Suprapubic skin (tissue), 4 donors: Measurements from ENCODE around the gene CDH5. TPM values are rescaled to one million over a fixed set of nuclear protein-coding genes. Genes with fewer than 3 reads are reported as not detected.

ENCODE experiments used
- DNase-seq, 2 donors: peaks; one replicate each; pipeline ENCODE4 v3.0.0-alpha.2; 2019; ENCODE audit warnings: low spot score in 2 of 2
- H3K27ac ChIP-seq: fragments of 200-600 bp; sonication (generic); one replicate; pipeline ENCODE4 v1.5.1; 2019
- H3K27me3 ChIP-seq: fragments of 200-600 bp; sonication (generic); one replicate; pipeline ENCODE4 v1.5.1; 2019
- H3K36me3 ChIP-seq: fragments of 200-600 bp; sonication (generic); one replicate; pipeline ENCODE4 v1.5.1; 2019
- H3K4me1 ChIP-seq: fragments of 200-600 bp; sonication (generic); one replicate; pipeline ENCODE4 v1.5.1; 2019
- H3K4me3 ChIP-seq: fragments of 200-600 bp; sonication (generic); one replicate; pipeline ENCODE4 v1.5.1; 2019; ENCODE audit warnings: mild to moderate bottlenecking
- H3K9me3 ChIP-seq: fragments of 200-600 bp; sonication (generic); one replicate; pipeline ENCODE4 v1.5.1; 2019
- EP300 ChIP-seq: sonication (generic); formaldehyde crosslinking; IDR thresholded peaks from one replicate; pipeline ENCODE4 v1.6.1; 2017; ENCODE audit warnings: antibody characterized with exemption
- POLR2A ChIP-seq, 2 donors: fragments of 450-650 bp; IDR thresholded peaks; one replicate each; pipeline ENCODE4 v1.6.1; 2017; ENCODE audit warnings: antibody characterized with exemption in 2 of 2, mild to moderate bottlenecking in 2 of 2, moderate library complexity in 2 of 2
- POLR2AphosphoS5 ChIP-seq, 3 donors: sonication (generic); formaldehyde crosslinking; IDR thresholded peaks; one replicate each; pipeline ENCODE4 v1.6.1; 2017; ENCODE audit warnings: antibody characterized with exemption in 3 of 3
- WGBS: methylation state at CpG from one replicate; pipeline ENCODE4 v1.1.5; 2018; 5-methylcytosine and 5-hydroxymethylcytosine counted together
- total RNA-seq, 4 donors: library from RNA; depleted of rRNA; stranded (reverse); fragments of >200 nt; gene quantifications; one replicate each; pipeline ENCODE4 v1.1.0, GENCODE V29; 2016
- TF ChIP-seq, protein P1 (sequence below), 2 donors: fragments of 200-600 bp in 1 of 2; fragments of 450-650 bp in 1 of 2; sonication (generic) in 1 of 2; IDR thresholded peaks; one replicate each; pipeline ENCODE4 v1.5.1; 2016 to 2019; ENCODE audit warnings: antibody characterized with exemption in 2 of 2, mild to moderate bottlenecking in 1 of 2, moderate library complexity in 1 of 2

The CDH5 gene
- total RNA-seq, 4 donors from 2014 or later: 8.0 to 23.6 (median 14.4) TPM

DNA sequence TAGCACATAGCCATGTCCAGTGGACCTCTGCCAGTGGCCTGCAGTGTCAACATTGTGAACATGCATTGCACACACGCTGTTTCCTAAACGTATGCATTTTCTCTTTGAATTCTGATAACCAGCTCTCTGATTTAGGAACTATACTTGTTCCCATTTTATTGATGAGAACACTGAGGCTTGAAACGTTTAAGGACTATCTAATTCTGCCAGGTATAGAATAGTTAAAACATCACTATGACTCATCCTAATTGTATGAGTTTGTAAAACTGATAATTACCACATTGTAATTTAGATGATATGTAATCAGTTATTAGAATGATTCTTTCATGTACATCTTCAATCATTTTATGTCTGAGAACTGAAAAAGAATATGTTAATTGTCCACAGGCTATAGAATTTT lies 63.7 kb downstream of the CDH5 start:
- Histone ChIP-seq H3K9me3 (no peaks in the 10 kb centered on the region), H3K27me3 (peaks cover 32% of the 10 kb centered on the region), H3K36me3 (no peaks in the 10 kb centered on the region), H3K4me3 (no peak overlapping the region), H3K4me1 (peaks cover 22% of the 10 kb centered on the region), H3K27ac (no peak overlapping the region)
- DNase-seq: no peak
- TF ChIP-seq, protein P1, sequence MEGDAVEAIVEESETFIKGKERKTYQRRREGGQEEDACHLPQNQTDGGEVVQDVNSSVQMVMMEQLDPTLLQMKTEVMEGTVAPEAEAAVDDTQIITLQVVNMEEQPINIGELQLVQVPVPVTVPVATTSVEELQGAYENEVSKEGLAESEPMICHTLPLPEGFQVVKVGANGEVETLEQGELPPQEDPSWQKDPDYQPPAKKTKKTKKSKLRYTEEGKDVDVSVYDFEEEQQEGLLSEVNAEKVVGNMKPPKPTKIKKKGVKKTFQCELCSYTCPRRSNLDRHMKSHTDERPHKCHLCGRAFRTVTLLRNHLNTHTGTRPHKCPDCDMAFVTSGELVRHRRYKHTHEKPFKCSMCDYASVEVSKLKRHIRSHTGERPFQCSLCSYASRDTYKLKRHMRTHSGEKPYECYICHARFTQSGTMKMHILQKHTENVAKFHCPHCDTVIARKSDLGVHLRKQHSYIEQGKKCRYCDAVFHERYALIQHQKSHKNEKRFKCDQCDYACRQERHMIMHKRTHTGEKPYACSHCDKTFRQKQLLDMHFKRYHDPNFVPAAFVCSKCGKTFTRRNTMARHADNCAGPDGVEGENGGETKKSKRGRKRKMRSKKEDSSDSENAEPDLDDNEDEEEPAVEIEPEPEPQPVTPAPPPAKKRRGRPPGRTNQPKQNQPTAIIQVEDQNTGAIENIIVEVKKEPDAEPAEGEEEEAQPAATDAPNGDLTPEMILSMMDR (IDR thresholded peaks at IDR 0.05): no peak
- no peak for TF ChIP-seq POLR2AphosphoS5 (IDR thresholded peaks at IDR 0.05)
- no peak for TF ChIP-seq EP300
- TF ChIP-seq POLR2A (IDR thresholded peaks at IDR 0.05): no peak
- 68% methylated on average over 3 of the region's 3 CpGs for WGBS

DNA sequence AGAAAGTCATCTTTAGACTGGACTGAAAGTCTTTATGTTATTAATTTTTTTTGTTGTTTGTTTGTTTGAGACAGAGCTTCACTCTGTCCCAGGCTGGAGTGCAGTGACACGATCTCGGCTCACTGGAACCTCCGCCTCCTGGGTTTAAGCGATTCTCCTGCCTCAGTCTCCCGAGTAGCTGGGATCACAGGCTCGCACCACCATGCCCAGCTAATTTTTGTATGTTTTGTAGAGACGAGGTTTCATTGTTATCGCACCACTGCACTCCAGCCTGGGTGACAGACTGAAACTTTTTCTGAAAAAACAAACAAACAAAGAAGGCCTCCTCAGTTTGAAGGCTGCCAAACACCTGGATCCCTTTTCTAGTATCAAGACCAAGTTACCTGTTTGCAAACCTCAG lies 65.3 kb downstream of the CDH5 start:
- no peak for DNase-seq
- TF ChIP-seq POLR2AphosphoS5 (IDR thresholded peaks at IDR 0.05) (no peak), EP300 (no peak), POLR2A (IDR thresholded peaks at IDR 0.05) (no peak)
- TF ChIP-seq, protein P1 (IDR thresholded peaks at IDR 0.05): no peak
- peaks cover 18% of the 10 kb centered on the region for H3K27me3 ChIP-seq
- H3K27ac ChIP-seq: no peak overlapping the region
- no peak overlapping the region for H3K4me3 ChIP-seq
- no peaks in the 10 kb centered on the region for H3K36me3 ChIP-seq
- no peaks in the 10 kb centered on the region for H3K9me3 ChIP-seq
- H3K4me1 ChIP-seq: peaks cover 14% of the 10 kb centered on the region
- WGBS: 89% methylated on average over 8 of the region's 8 CpGs

DNA sequence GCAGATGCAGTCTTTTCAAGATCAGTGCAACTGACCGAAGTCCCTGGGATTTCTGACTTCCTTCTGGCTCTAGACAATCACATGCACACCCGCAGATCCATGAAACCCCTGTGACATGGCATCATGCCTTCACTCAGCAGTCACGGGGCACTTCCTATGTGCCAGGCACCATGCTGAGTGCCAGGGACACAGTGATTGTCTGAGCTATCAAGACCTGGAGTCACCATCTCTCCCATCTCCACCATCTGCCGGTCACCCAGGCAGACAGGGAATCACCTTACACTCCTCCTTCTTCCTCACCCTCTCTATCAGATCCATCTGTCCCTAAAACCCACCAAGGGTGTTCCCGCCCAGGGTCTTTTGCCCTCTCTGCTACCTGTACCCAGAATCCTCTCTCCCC lies 65.9 kb downstream of the CDH5 start:
- no peak for TF ChIP-seq POLR2AphosphoS5 (IDR thresholded peaks at IDR 0.05)
- no peak for TF ChIP-seq POLR2A (IDR thresholded peaks at IDR 0.05)
- no peak for TF ChIP-seq EP300
- TF ChIP-seq, protein P1 (IDR thresholded peaks at IDR 0.05): no peak
- Histone ChIP-seq H3K9me3 (no peaks in the 10 kb centered on the region), H3K27ac (no peak overlapping the region), H3K27me3 (peaks cover 14% of the 10 kb centered on the region), H3K36me3 (no peaks in the 10 kb centered on the region), H3K4me3 (no peak overlapping the region), H3K4me1 (peaks cover 10% of the 10 kb centered on the region)
- 88% methylated on average over 5 of the region's 5 CpGs for WGBS
- DNase-seq: no peak

DNA sequence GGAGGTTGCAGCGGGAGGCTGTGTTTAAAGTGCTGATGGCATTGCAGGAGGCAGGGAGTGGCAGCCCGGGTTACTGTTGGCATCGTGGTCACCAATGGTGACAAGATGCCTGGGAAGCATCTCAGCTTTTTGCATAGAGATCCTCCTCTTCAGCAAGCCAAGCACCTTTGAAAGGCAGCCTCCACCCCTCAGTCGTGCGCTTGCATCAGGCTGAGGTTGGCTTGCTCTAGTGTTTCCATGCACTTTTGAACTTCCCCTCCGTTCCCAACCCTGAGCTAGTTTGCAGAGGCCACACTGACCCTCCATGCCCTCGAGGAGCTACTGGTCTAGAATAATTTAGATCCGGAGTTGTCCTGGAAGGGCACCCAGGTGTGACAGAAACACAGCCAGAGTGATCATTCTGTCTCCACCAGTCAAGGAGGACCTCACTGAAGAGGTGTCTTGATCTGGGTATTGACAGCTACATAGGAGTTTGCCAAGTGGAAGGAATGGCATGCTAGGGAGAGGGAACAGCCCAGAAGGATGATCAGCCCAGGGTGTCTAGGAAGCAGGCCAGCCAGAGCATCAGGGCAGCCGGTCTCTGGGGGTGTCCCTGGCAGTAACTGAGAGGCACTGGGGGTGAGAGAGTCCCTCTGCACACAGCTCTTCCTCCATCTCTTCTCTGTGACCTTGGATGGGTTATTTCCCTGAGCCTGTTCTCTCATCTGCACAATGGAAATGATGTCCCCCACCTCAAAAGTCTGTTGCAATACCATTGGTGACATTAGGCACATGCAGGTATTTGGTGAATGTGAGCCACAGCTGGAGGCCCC lies 68.3 kb downstream of the CDH5 start:
- no peak overlapping the region for H3K4me3 ChIP-seq
- WGBS: 83% methylated on average over 8 of the region's 9 CpGs
- H3K4me1 ChIP-seq: no peaks in the 10 kb centered on the region
- no peak overlapping the region for H3K27ac ChIP-seq
- DNase-seq: no peak
- TF ChIP-seq POLR2A (IDR thresholded peaks at IDR 0.05) (no peak), EP300 (no peak), POLR2AphosphoS5 (IDR thresholded peaks at IDR 0.05) (no peak)
- TF ChIP-seq, protein P1 (IDR thresholded peaks at IDR 0.05): no peak
- H3K9me3 ChIP-seq: no peaks in the 10 kb centered on the region
- no peaks in the 10 kb centered on the region for H3K36me3 ChIP-seq
- H3K27me3 ChIP-seq: no peaks in the 10 kb centered on the region

DNA sequence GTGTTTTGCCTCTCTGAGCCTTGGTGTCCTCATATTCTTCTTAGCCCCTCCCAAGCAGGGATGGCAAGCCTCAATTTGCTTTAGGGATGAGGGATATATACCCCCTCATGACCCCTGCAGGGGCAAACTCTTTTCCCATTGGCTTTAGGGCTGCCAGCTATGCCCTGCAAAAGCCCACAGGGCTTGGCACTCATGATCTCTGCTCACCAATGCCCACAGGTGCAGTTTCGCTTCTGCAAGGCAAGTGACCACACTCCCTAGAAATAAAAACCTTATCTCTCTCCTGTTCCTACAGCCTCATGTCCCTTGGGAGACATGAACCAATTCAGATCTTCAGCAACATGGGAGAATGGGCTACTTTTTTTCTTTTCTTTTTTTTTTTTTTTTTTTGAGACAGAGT lies 69.4 kb downstream of the CDH5 start:
- H3K9me3 ChIP-seq: no peaks in the 10 kb centered on the region
- no peaks in the 10 kb centered on the region for H3K27me3 ChIP-seq
- no peaks in the 10 kb centered on the region for H3K4me1 ChIP-seq
- no peak for DNase-seq
- TF ChIP-seq, protein P1 (IDR thresholded peaks at IDR 0.05): no peak
- TF ChIP-seq POLR2AphosphoS5 (IDR thresholded peaks at IDR 0.05) (no peak), POLR2A (IDR thresholded peaks at IDR 0.05) (no peak), EP300 (no peak)
- H3K27ac ChIP-seq: no peak overlapping the region
- no peaks in the 10 kb centered on the region for H3K36me3 ChIP-seq
- H3K4me3 ChIP-seq: no peak overlapping the region
- 93% methylated on average over 1 of the region's 1 CpG for WGBS
